GM11168 (cell line): Measurements from ENCODE around the gene PITX1.

Source experiments
- in situ Hi-C: fragments of 300-500 bp; cut with MboI; formaldehyde crosslinking; loops from one replicate; pipeline ENCODE4 v1.12.0; 2022; ENCODE audit warnings: low sequenced_read_pairs; ENCODE audit not compliant: unreplicated experiment

The PITX1 gene

GRCh38 chr5:135045488-135045887 lies 11.5 kb upstream of the PITX1 start:
- in situ Hi-C loops = no loop called here

GRCh38 chr5:135042595-135042994 lies 8.6 kb upstream of the PITX1 start:
- in situ Hi-C loops = no loop called here

- in situ Hi-C loops = no loop called here
Measured at GRCh38 chr5:135041726-135042125, 7.7 kb upstream of the PITX1 start.

- in situ Hi-C loops = no loop called here
Measured at GRCh38 chr5:135041145-135041587, 7.1 kb upstream of the PITX1 start.

GRCh38 chr5:135040333-135041144 lies 6.5 kb upstream of the PITX1 start:
- in situ Hi-C loops = no loop called here

GRCh38 chr5:135040034-135040332 lies 6.0 kb upstream of the PITX1 start:
- in situ Hi-C loops = no loop called here

- in situ Hi-C loops = no loop called here
Measured at GRCh38 chr5:135039271-135040033, 5.4 kb upstream of the PITX1 start.

- in situ Hi-C loops = no loop called here
Measured at GRCh38 chr5:135038813-135039270, 4.8 kb upstream of the PITX1 start.

GRCh38 chr5:135038205-135038812 lies 4.3 kb upstream of the PITX1 start:
- in situ Hi-C loops = no loop called here

GRCh38 chr5:135037519-135038204 lies 3.6 kb upstream of the PITX1 start:
- in situ Hi-C loops = no loop called here

- in situ Hi-C loops = no loop called here
Measured at GRCh38 chr5:135036405-135036804, 2.4 kb upstream of the PITX1 start.

GRCh38 chr5:135035678-135036030 lies 1.6 kb upstream of the PITX1 start:
- in situ Hi-C loops = no loop called here

- in situ Hi-C loops = no loop called here
Measured at GRCh38 chr5:135034963-135035677, 1.1 kb upstream of the PITX1 start.

- in situ Hi-C loops = no loop called here
Measured at GRCh38 chr5:135034236-135034962, 371 bp upstream of the PITX1 start.

- in situ Hi-C loops = no loop called here
Measured at GRCh38 chr5:135032999-135033861, 798 bp downstream of the PITX1 start.

GRCh38 chr5:135032695-135032998 lies 1.4 kb downstream of the PITX1 start:
- in situ Hi-C loops = no loop called here

- in situ Hi-C loops = no loop called here
Measured at GRCh38 chr5:135031813-135032694, 2.0 kb downstream of the PITX1 start.
